ENCODE results near the gene ZNF524. TPM values are rescaled to one million over a fixed set of nuclear protein-coding genes. Genes with fewer than 3 reads are reported as not detected.

Gene ZNF524
- total and polyA plus RNA-seq, 5 donors = 11.4 to 27.1 (median 17.8) TPM

GRCh38 chr19:55611300-55611982 is 11.4 kb downstream of the ZNF524 start:
- no peak overlapping the region for H3K4me3 ChIP-seq (ENCODE audit: low read length)
- H3K27ac ChIP-seq (ENCODE audit: low read length) = peak overlapping the region; percentile 79
- intact Hi-C loops (cut with DNase I) = no loop called here
- no peaks in the 10 kb centered on the region for H3K9me3 ChIP-seq (ENCODE audit: control insufficient read depth, low read length)
- WGBS = 49% methylated on average over 15 of the region's 15 CpGs
- ATAC-seq (peak; percentile 52 to 60), DNase-seq (peak in 1 of 3 donors; percentile 51)
- H3K27me3 ChIP-seq (ENCODE audit: control insufficient read depth, insufficient read depth) = no peaks in the 10 kb centered on the region
- H3K4me1 ChIP-seq (ENCODE audit: control insufficient read depth, insufficient read depth, low read length) = peaks cover 12% of the 10 kb centered on the region

GRCh38 chr19:55611983-55612645 is 12.0 kb downstream of the ZNF524 start:
- WGBS = 61% methylated on average over 3 of the region's 3 CpGs
- no peak for ATAC-seq
- no peaks in the 10 kb centered on the region for H3K9me3 ChIP-seq (ENCODE audit: control insufficient read depth, low read length)
- peaks cover 8% of the 10 kb centered on the region for H3K4me1 ChIP-seq (ENCODE audit: control insufficient read depth, insufficient read depth, low read length)
- intact Hi-C loops (cut with DNase I) = no loop called here
- H3K27ac ChIP-seq (ENCODE audit: low read length) = peak overlapping the region; percentile 81
- no peaks in the 10 kb centered on the region for H3K27me3 ChIP-seq (ENCODE audit: control insufficient read depth, insufficient read depth)
- H3K4me3 ChIP-seq (ENCODE audit: low read length) = no peak overlapping the region
- DNase-seq = no peak

- 93% methylated on average over 27 of the region's 27 CpGs for WGBS
- no peak overlapping the region for H3K4me3 ChIP-seq (ENCODE audit: low read length)
- peaks cover 8% of the 10 kb centered on the region for H3K4me1 ChIP-seq (ENCODE audit: control insufficient read depth, insufficient read depth, low read length)
- intact Hi-C loops (cut with DNase I) = no loop called here
- no peaks in the 10 kb centered on the region for H3K27me3 ChIP-seq (ENCODE audit: control insufficient read depth, insufficient read depth)
- no peak for DNase-seq
- no peak for ATAC-seq
- no peaks in the 10 kb centered on the region for H3K9me3 ChIP-seq (ENCODE audit: control insufficient read depth, low read length)
- peak overlapping the region; percentile 18 for H3K27ac ChIP-seq (ENCODE audit: low read length)
These were observed 13.3 kb downstream of the ZNF524 start for GRCh38 chr19:55613396-55613795.

GRCh38 chr19:55613930-55614710 is 14.0 kb downstream of the ZNF524 start:
- peaks cover 8% of the 10 kb centered on the region for H3K4me1 ChIP-seq (ENCODE audit: control insufficient read depth, insufficient read depth, low read length)
- DNase-seq (peak in 1 of 3 donors; percentile 70), ATAC-seq (no peak)
- 94% methylated on average over 75 of the region's 75 CpGs for WGBS
- intact Hi-C loops (cut with DNase I) = no loop called here
- no peak overlapping the region for H3K27ac ChIP-seq (ENCODE audit: low read length)
- no peaks in the 10 kb centered on the region for H3K27me3 ChIP-seq (ENCODE audit: control insufficient read depth, insufficient read depth)
- H3K9me3 ChIP-seq (ENCODE audit: control insufficient read depth, low read length) = no peaks in the 10 kb centered on the region
- H3K4me3 ChIP-seq (ENCODE audit: low read length) = no peak overlapping the region

GRCh38 chr19:55614711-55615542 is 14.8 kb downstream of the ZNF524 start:
- no peak for ATAC-seq
- H3K27me3 ChIP-seq (ENCODE audit: control insufficient read depth, insufficient read depth) = no peaks in the 10 kb centered on the region
- no peaks in the 10 kb centered on the region for H3K9me3 ChIP-seq (ENCODE audit: control insufficient read depth, low read length)
- intact Hi-C loops (cut with DNase I) = no loop called here
- no peak overlapping the region for H3K27ac ChIP-seq (ENCODE audit: low read length)
- H3K4me3 ChIP-seq (ENCODE audit: low read length) = no peak overlapping the region
- peaks cover 8% of the 10 kb centered on the region for H3K4me1 ChIP-seq (ENCODE audit: control insufficient read depth, insufficient read depth, low read length)
- DNase-seq = peak in 1 of 3 donors; percentile 53
- WGBS = 97% methylated on average over 98 of the region's 98 CpGs

GRCh38 chr19:55615543-55616394 is 15.7 kb downstream of the ZNF524 start:
- no peak for ATAC-seq
- H3K4me3 ChIP-seq (ENCODE audit: low read length) = no peak overlapping the region
- WGBS = 97% methylated on average over 88 of the region's 88 CpGs
- peaks cover 5% of the 10 kb centered on the region for H3K4me1 ChIP-seq (ENCODE audit: control insufficient read depth, insufficient read depth, low read length)
- no peaks in the 10 kb centered on the region for H3K9me3 ChIP-seq (ENCODE audit: control insufficient read depth, low read length)
- no peaks in the 10 kb centered on the region for H3K27me3 ChIP-seq (ENCODE audit: control insufficient read depth, insufficient read depth)
- DNase-seq = peak in 2 of 3 donors; percentile 57 to 72
- no peak overlapping the region for H3K27ac ChIP-seq (ENCODE audit: low read length)
- intact Hi-C loops (cut with DNase I) = no loop called here

GRCh38 chr19:55616395-55616875 is 16.3 kb downstream of the ZNF524 start:
- no peaks in the 10 kb centered on the region for H3K9me3 ChIP-seq (ENCODE audit: control insufficient read depth, low read length)
- H3K4me3 ChIP-seq (ENCODE audit: low read length) = no peak overlapping the region
- ATAC-seq = no peak
- peaks cover 2% of the 10 kb centered on the region for H3K4me1 ChIP-seq (ENCODE audit: control insufficient read depth, insufficient read depth, low read length)
- intact Hi-C loops (cut with DNase I) = no loop called here
- no peaks in the 10 kb centered on the region for H3K27me3 ChIP-seq (ENCODE audit: control insufficient read depth, insufficient read depth)
- peak in 1 of 3 donors; percentile 46 for DNase-seq
- WGBS = 97% methylated on average over 38 of the region's 38 CpGs
- H3K27ac ChIP-seq (ENCODE audit: low read length) = no peak overlapping the region

- Histone ChIP-seq H3K9me3 (ENCODE audit: control insufficient read depth, low read length) (no peaks in the 10 kb centered on the region), H3K27ac (ENCODE audit: low read length) (no peak overlapping the region), H3K4me1 (ENCODE audit: control insufficient read depth, insufficient read depth, low read length) (peaks cover 2% of the 10 kb centered on the region), H3K27me3 (ENCODE audit: control insufficient read depth, insufficient read depth) (no peaks in the 10 kb centered on the region), H3K4me3 (ENCODE audit: low read length) (no peak overlapping the region)
- DNase-seq (peak in 2 of 3 donors; percentile 9 to 10), ATAC-seq (no peak)
- intact Hi-C loops (cut with DNase I) = no loop called here
- WGBS = 80% methylated on average over 8 of the region's 8 CpGs
These were observed 17.3 kb downstream of the ZNF524 start for GRCh38 chr19:55617426-55617825.

- Histone ChIP-seq H3K27ac (ENCODE audit: low read length) (no peak overlapping the region), H3K4me1 (ENCODE audit: control insufficient read depth, insufficient read depth, low read length) (no peaks in the 10 kb centered on the region), H3K9me3 (ENCODE audit: control insufficient read depth, low read length) (no peaks in the 10 kb centered on the region), H3K4me3 (ENCODE audit: low read length) (no peak overlapping the region), H3K27me3 (ENCODE audit: control insufficient read depth, insufficient read depth) (no peaks in the 10 kb centered on the region)
- ATAC-seq (no peak), DNase-seq (peak in 2 of 3 donors; percentile 3 to 27)
- 89% methylated on average over 7 of the region's 7 CpGs for WGBS
- intact Hi-C loops (cut with DNase I) = no loop called here
These were observed 18.3 kb downstream of the ZNF524 start for GRCh38 chr19:55618426-55618825.

GRCh38 chr19:55619286-55619685 is 19.2 kb downstream of the ZNF524 start:
- DNase-seq = peak in 1 of 3 donors; percentile 6
- Histone ChIP-seq H3K27me3 (ENCODE audit: control insufficient read depth, insufficient read depth) (no peaks in the 10 kb centered on the region), H3K27ac (ENCODE audit: low read length) (no peak overlapping the region), H3K9me3 (ENCODE audit: control insufficient read depth, low read length) (no peaks in the 10 kb centered on the region), H3K4me3 (ENCODE audit: low read length) (no peak overlapping the region), H3K4me1 (ENCODE audit: control insufficient read depth, insufficient read depth, low read length) (no peaks in the 10 kb centered on the region)
- no peak for ATAC-seq
- intact Hi-C loops (cut with DNase I) = no loop called here
- 79% methylated on average over 3 of the region's 3 CpGs for WGBS
